Ishikawa (cell line): ENCODE measurements around the gene PRKCE.

Experiments used
- CEBPB ChIP-seq: IDR thresholded peaks from 2 replicates; pipeline ENCODE4 v1.6.1; 2012
- TF ChIP-seq, protein P1 (sequence below): IDR thresholded peaks from 2 replicates; pipeline ENCODE4 v1.6.1; 2012

DNA sequence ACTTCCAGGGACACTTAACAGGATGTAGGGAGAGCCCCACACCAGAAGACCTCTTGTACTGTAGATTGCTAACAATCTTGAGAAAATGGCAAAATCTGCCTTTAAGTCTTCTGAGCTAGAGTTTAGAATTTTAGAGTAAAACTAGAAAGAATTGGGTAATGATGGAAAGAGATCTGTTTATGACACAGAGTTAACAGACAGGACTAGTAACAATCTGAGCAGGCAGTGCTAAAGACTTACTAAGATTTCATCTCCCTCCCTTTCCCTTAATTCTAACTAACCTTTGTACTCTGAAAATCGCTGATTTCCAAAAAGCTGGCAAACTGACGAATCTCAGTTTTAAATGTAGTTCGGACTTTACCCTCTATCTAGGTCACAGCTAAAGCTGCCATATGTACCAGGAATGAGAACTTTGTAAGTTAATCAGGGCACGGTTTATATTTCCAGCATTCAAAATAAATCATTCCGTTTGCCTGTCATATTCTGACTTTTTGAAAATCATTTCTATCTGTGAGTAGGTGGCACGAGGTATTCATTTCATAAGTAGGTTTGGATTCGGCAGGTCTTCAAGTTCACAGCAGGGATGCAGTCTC, 389.2 kb downstream of the PRKCE start:
- TF ChIP-seq, protein P1, sequence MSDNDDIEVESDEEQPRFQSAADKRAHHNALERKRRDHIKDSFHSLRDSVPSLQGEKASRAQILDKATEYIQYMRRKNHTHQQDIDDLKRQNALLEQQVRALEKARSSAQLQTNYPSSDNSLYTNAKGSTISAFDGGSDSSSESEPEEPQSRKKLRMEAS: no peak
- TF ChIP-seq CEBPB: no peak
